OCI-LY7 (cell line): ENCODE measurements around the gene RPL36.

Experiments
- CTCF ChIP-seq: fragments of 200-600 bp; sonication (generic); conservative IDR thresholded peaks from 2 replicates; pipeline ENCODE4 v1.5.1; 2014; ENCODE audit warnings: mild to moderate bottlenecking, antibody characterized with exemption, low read length, moderate library complexity, mixed read lengths
- EZH2phosphoT487 ChIP-seq: fragments of 200-600 bp; sonication (generic); IDR thresholded peaks from 2 replicates; pipeline ENCODE4 v1.6.1; 2018; ENCODE audit warnings: low read depth, borderline replicate concordance, mild to moderate bottlenecking, mixed run types, antibody characterized with exemption, low read length, moderate library complexity, mixed read lengths

GRCh38 chr19:5718037-5718578 is 28.0 kb downstream of the RPL36 start:
- TF ChIP-seq CTCF (no peak), EZH2phosphoT487 (no peak)
